KOPT-K1 (cell line): Measurements from ENCODE around the gene FIG4.

Source experiments
- H3K27ac ChIP-seq: fragments of 200-600 bp; sonication (generic); 2 replicates; pipeline ENCODE4 v1.5.1; 2016; ENCODE audit warnings: antibody characterized with exemption, mild to moderate bottlenecking, low read depth, low read length; ENCODE audit not compliant: poor library complexity, severe bottlenecking
- H3K36me3 ChIP-seq: fragments of 200-600 bp; sonication (generic); 2 replicates; pipeline ENCODE4 v1.5.1; 2017; ENCODE audit warnings: antibody characterized with exemption, mild to moderate bottlenecking, low read length, moderate library complexity; ENCODE audit not compliant: insufficient read depth
- H3K9me3 ChIP-seq: fragments of 200-600 bp; sonication (generic); 2 replicates; pipeline ENCODE4 v1.5.1; 2017; ENCODE audit warnings: antibody characterized with exemption, low read length, mild to moderate bottlenecking; ENCODE audit not compliant: insufficient read depth, poor library complexity, severe bottlenecking

Gene FIG4

GRCh38 chr6:109790131-109790530 lies 99.0 kb downstream of the FIG4 start:
- Histone ChIP-seq H3K36me3 (no peaks in the 10 kb centered on the region), H3K27ac (no peak overlapping the region), H3K9me3 (peaks cover 4% of the 10 kb centered on the region)

DNA sequence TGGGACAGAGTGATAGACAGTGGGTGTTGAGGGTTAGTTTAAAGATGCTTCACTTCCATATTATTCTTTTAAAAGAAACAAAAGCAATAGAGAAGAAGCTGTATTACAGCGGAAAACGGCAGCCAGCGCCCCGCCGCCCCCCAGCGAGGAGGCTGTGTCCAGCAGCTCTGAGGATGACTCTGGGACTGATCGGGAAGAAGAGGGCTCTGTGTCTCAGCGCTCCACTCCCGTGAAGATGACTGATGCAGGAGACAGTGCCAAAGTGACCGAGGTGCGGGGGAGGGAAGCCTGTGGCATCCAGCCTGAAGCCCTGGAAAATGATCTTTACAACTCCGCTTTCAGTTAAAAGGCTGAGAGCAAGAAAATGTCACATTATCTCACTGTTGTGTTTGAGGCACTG lies 100.2 kb downstream of the FIG4 start:
- no peaks in the 10 kb centered on the region for H3K36me3 ChIP-seq
- H3K9me3 ChIP-seq: peaks cover 4% of the 10 kb centered on the region
- no peak overlapping the region for H3K27ac ChIP-seq

- H3K27ac ChIP-seq: no peak overlapping the region
- H3K9me3 ChIP-seq: no peaks in the 10 kb centered on the region
These were observed 101.9 kb downstream of the FIG4 start for GRCh38 chr6:109793021-109793420.

DNA sequence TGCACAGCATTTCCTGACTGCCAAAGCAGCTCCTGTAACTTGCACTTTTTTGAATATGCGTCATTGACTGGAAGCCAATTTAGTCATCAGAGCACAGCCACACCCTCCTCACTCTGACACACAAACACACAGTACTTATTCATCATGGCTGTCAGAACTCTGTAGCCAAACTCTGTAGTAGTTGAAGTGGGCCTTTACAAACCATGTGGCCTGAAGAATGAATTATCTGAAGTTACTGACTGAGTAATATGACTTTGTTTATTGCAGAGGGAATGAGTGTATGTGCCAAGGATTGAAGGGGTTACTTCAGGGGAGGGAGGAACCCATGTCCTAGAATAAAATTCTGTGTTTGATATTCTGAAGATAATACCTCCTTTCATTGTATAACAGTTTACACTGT lies 102.7 kb downstream of the FIG4 start:
- H3K9me3 ChIP-seq: no peaks in the 10 kb centered on the region
- H3K36me3 ChIP-seq: no peaks in the 10 kb centered on the region
- H3K27ac ChIP-seq: no peak overlapping the region

More at GRCh38 chr6:109793021-109793420, 101.9 kb downstream of the FIG4 start:
- no peaks in the 10 kb centered on the region for H3K36me3 ChIP-seq

GRCh38 chr6:109794201-109794923 lies 103.3 kb downstream of the FIG4 start:
- Histone ChIP-seq H3K9me3 (no peaks in the 10 kb centered on the region), H3K36me3 (no peaks in the 10 kb centered on the region), H3K27ac (no peak overlapping the region)

- Histone ChIP-seq H3K9me3 (no peaks in the 10 kb centered on the region), H3K36me3 (no peaks in the 10 kb centered on the region), H3K27ac (no peak overlapping the region)
These were observed 105.0 kb downstream of the FIG4 start for GRCh38 chr6:109795994-109796555.

GRCh38 chr6:109799129-109799528 lies 108.0 kb downstream of the FIG4 start:
- Histone ChIP-seq H3K36me3 (no peaks in the 10 kb centered on the region), H3K9me3 (no peaks in the 10 kb centered on the region), H3K27ac (no peak overlapping the region)

- Histone ChIP-seq H3K27ac (no peak overlapping the region), H3K36me3 (no peaks in the 10 kb centered on the region), H3K9me3 (no peaks in the 10 kb centered on the region)
These were observed 108.6 kb downstream of the FIG4 start for GRCh38 chr6:109799664-109800063.

DNA sequence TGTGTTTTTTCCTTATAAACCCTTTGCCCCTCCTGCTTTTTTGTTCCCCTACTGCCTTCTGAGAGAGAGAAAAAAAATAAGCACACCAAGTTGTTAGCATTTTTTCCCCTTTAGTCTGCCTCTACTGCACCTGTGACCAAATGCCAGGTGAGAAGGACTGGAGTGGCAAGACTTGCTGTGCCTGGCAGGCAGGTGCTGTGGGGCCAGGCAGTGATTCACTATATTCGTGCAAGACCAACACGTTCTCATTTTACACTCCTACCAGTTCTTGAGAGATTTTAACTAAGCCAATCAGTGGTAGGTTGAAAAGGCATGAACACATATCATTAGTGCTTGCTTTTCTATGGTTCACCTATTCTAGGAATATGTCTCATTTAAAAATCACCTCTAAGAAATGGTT lies 109.7 kb downstream of the FIG4 start:
- no peaks in the 10 kb centered on the region for H3K36me3 ChIP-seq
- H3K27ac ChIP-seq: no peak overlapping the region
- no peaks in the 10 kb centered on the region for H3K9me3 ChIP-seq

GRCh38 chr6:109801794-109802193 lies 110.7 kb downstream of the FIG4 start:
- Histone ChIP-seq H3K27ac (no peak overlapping the region), H3K9me3 (no peaks in the 10 kb centered on the region), H3K36me3 (no peaks in the 10 kb centered on the region)

DNA sequence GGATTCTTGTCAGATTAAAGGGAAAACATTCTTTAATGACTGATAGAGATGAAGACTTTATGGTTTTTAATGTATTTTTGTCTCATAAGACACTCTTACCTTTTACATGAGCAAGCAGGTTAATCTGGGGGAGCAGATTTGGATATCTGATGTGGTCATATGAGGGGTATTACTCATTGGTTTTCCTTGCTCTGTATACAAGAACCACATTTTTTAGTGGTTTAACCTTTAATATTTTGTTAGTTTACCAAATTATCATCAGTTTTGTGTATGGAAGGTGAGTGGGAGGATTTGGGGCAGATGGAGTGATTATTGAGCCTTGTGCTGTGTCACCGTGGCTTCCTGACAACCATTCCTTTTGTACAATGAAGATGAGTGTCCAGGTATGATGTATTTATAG lies 112.9 kb downstream of the FIG4 start:
- H3K36me3 ChIP-seq: no peaks in the 10 kb centered on the region
- no peaks in the 10 kb centered on the region for H3K9me3 ChIP-seq
- H3K27ac ChIP-seq: no peak overlapping the region

DNA sequence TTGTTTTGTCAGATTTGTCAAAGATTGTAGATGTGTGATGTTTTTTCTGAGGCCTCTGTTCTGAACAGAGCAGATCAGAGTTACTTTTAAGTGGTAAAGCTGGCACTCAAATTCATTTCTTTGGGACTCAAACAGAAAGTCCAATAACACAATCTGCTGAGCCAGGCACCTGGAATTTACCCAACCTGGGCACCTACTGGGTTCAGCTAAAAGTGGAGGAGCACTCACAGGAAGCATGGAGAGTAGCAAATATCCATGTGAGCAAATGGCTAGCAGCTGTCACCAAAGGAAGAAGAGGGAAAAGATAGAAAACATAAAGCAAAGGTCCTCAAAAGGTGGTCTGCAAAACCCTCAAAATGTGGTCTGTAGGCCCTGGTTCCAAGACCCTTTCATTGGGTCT lies 116.8 kb downstream of the FIG4 start:
- Histone ChIP-seq H3K9me3 (no peaks in the 10 kb centered on the region), H3K36me3 (no peaks in the 10 kb centered on the region), H3K27ac (no peak overlapping the region)

DNA sequence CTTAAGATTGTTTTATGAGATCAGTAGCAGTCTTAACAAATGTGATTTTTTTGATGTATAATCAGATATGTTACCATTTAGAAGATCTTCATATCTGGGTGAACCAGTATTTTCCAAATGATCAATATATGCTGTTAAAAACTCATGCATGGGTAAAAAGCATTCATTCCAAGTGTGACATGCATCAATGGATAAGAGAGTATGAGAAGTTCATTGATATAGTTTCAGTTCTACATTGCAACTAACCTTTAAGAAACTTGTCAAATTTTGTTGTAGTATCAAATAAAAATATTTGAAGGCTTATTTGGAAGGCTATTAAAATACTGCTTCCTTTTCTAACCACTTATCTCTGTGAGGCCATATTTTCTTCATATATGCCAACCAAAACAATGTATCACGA lies 117.7 kb downstream of the FIG4 start:
- Histone ChIP-seq H3K36me3 (no peaks in the 10 kb centered on the region), H3K27ac (no peak overlapping the region), H3K9me3 (no peaks in the 10 kb centered on the region)

GRCh38 chr6:109815054-109815453 lies 124.0 kb downstream of the FIG4 start:
- Histone ChIP-seq H3K36me3 (no peaks in the 10 kb centered on the region), H3K9me3 (no peaks in the 10 kb centered on the region), H3K27ac (no peak overlapping the region)

DNA sequence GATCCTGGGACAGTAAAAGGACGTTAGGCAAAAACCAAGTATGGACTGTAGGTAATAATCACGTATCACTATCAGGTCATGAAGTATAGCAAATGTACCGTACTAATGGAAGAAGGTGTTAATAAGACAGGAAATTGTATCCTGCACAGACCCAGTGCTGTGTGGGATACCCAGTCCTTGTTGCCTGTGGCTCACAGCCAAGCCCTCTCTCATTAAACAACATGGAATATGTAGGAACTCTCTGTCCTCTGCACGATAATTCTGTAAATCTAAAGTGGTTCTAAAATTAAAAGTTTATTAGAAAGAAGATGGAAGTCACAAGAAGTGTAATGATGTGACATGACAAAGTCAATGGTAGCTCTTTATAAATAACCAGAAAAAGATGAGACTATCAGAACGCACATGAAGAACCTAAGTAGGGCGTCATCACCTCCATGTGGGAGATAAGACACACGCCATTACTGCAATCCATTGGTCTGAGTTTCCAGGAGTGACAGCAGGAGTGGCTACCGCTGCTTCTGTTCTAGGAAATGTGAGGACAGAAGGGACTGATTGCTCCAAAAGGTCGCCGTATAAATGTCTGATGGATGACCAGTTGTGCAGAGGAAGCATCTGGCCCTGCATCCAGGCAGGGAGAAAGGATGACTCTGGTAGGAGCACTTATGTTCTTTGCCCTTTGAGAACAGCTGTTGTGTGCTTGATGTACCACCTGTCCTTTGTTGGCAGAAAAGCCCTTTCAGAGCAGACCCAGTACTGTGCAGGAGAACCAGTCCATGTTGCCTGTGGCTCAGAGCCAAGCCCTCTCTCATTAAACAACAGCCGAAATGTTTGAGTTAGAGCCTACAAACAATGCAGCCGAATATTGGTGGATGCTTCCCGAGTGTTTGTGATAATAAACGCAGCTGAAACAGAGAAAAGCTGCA lies 125.6 kb downstream of the FIG4 start:
- no peaks in the 10 kb centered on the region for H3K9me3 ChIP-seq
- H3K27ac ChIP-seq: no peak overlapping the region

More for the DNA sequence above, 125.6 kb downstream of the FIG4 start:
- H3K36me3 ChIP-seq: no peaks in the 10 kb centered on the region
